Measurements from ENCODE around the gene TLE1. TPM values are rescaled to one million over a fixed set of nuclear protein-coding genes. Genes with fewer than 3 reads are reported as not detected.
"Not testable (repeated sequence)": the region's sequence is repeated elsewhere in the genome, so short reads cannot be mapped to it uniquely, and the experiment has no call there.

Gene TLE1
- total RNA-seq, 1 experiment from 2014 or later: 28.5 TPM

DNA sequence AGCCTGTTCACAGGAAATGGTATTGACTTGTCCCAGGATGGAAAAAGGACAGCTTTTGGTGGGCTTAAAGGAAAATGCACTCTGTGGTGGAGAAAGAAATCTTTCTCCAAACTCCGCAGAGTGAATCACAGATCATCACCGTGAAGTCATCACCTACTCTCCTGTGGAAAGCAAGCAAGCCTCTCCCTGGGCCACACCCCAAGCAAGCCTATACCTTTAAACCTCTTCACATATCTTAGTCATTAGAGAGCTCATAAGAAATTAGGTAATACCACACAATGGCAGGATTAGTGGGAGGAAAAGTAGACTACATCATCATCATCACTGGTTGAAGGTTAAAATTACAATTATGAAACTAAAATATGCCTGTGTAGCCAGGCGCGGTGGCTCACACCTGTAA, 23.2 kb downstream of the TLE1 start:
- DNase-seq (ENCODE audit: low read depth, low spot score): no peak
- in situ Hi-C loops (cut with HindIII; ENCODE audit: low pct_unique_long_range_greater_than_20kb, low sequenced_read_pairs): no loop called here

- peak; percentile 34 for DNase-seq (ENCODE audit: low read depth, low spot score)
- in situ Hi-C loops (cut with HindIII; ENCODE audit: low pct_unique_long_range_greater_than_20kb, low sequenced_read_pairs): no loop called here
Measured at GRCh38 chr9:81665322-81665871, 23.9 kb downstream of the TLE1 start.

DNA sequence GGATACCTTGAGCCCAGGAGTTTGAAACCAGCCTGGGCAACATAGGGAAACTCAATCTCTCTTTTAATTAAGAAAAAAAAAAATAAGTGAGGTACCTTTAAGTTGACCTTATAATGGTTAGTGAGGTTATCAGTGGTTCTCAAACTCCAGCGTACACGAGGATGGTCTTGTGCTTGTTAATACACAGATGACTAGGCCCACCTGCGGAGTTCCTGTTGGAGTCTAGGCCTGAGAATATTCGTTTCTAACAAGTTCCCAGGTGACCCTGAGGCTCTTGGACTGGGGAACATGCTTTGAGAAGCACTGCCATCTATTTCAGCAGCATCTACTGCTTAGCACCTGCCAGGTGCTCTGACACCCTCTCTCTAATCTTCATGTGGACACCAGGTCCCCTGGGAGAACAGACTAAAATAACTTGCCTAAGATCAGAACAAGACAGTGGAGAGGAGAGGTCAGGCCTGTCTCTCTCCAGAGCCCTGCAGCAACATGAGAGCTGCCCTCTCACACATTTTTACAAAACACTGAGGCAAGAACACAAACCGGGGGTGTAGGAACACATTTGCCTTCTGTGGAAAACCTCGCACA, 24.6 kb downstream of the TLE1 start:
- in situ Hi-C loops (cut with HindIII; ENCODE audit: low pct_unique_long_range_greater_than_20kb, low sequenced_read_pairs): no loop called here
- DNase-seq (ENCODE audit: low read depth, low spot score): no peak

GRCh38 chr9:81661339-81661738, 28.0 kb downstream of the TLE1 start:
- in situ Hi-C loops (cut with HindIII; ENCODE audit: low pct_unique_long_range_greater_than_20kb, low sequenced_read_pairs): no loop called here
- DNase-seq (ENCODE audit: low read depth, low spot score): no peak

GRCh38 chr9:81656871-81657337, 32.4 kb downstream of the TLE1 start:
- no peak for DNase-seq (ENCODE audit: low read depth, low spot score)
- in situ Hi-C loops (cut with HindIII; ENCODE audit: low pct_unique_long_range_greater_than_20kb, low sequenced_read_pairs): no loop called here

GRCh38 chr9:81656004-81656403, 33.3 kb downstream of the TLE1 start:
- in situ Hi-C loops (cut with HindIII; ENCODE audit: low pct_unique_long_range_greater_than_20kb, low sequenced_read_pairs): no loop called here
- DNase-seq (ENCODE audit: low read depth, low spot score): no peak

DNA sequence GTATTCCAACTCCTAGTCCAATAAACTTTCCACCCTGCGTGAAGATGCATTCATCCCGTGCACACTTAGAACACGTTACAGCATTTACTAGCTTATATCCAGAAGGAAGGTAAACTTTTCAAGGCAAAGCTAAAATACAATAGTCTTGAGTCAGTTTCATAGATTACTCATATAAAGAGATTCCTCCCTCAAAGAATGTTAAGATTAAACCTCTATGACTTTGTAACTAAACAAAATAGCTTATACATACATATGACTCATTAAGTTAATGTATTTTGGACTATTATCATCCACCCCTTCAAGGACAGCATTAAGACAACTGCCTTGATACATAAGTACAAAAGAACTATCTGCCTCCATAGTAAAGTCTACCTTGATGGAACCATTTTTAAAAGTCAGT, 36.1 kb downstream of the TLE1 start:
- DNase-seq (ENCODE audit: low read depth, low spot score): no peak
- in situ Hi-C loops (cut with HindIII; ENCODE audit: low pct_unique_long_range_greater_than_20kb, low sequenced_read_pairs): no loop called here

DNA sequence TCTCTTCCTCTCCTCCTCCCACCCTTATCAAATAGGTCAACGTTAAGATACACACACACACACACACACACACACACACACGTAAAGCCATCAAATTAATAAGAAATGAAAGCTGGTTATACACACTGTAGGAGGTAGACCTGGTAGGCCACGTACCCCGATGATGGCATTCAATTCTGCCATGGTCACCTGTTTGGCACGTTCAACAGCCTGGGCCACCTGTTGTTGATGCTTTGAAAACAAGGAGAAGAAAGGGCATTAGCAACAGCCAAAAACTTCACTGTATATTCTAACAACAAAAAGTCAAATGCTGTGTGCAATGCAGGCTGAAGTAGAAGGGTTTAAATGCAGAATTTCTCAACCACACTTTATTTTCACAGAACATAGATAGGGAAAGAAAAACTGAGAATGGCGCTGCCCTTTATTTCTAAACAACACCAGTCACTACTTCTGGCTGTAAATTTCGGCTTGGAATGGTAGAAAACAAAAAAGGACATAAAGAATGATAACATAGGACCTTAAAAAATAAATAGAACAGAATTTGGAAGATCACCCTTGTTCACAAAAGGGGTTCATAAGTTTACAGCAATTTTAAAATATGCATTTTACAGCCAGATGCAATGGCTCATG, 37.2 kb downstream of the TLE1 start:
- DNase-seq (ENCODE audit: low read depth, low spot score): no peak
- in situ Hi-C loops (cut with HindIII; ENCODE audit: low pct_unique_long_range_greater_than_20kb, low sequenced_read_pairs): no loop called here

DNA sequence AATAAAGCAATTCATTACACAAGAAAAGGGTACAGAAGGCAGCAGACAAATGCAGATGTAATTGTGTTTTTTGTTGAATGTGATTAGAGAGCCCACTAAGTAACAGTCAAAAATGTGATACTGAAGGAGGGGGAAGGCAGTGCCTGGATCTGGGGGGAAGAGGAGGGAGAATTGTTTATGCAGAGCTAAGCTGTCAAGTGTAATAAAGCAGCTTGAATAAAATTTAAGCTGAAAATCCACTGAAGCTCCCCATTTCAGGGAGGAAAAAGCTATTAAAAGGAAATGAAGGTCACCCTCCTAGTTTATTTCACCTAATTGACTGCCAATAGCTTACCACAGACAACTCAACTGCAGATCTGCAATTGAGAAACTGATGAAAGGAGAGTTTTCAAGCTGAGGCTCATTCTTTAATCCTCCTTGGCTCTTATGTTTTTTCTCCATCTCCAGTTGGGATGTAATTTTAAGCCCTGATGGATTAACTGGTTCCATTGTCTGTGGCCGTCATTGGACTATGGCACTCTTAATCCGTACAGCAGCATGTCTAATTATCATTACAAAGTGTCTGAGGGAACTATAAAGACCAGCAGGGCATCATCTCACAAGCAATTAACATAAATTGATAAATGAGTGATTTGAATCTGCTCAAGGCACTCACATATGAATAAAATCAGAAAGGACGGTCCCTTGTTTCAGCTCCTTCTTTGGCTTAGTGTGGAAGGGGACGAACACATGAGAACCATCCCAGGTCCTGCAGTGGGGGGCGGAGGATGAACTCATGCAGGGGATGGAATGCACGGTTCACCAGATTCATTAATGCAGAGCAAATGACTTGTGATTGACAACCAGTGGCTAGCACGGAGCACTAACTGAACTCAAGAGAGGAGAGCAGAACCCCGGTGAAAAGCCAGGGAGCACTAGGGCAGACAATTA, 38.5 kb downstream of the TLE1 start:
- in situ Hi-C loops (cut with HindIII; ENCODE audit: low pct_unique_long_range_greater_than_20kb, low sequenced_read_pairs): no loop called here
- no peak for DNase-seq (ENCODE audit: low read depth, low spot score)

GRCh38 chr9:81649475-81650240, 39.7 kb downstream of the TLE1 start:
- in situ Hi-C loops (cut with HindIII; ENCODE audit: low pct_unique_long_range_greater_than_20kb, low sequenced_read_pairs): no loop called here
- no peak for DNase-seq (ENCODE audit: low read depth, low spot score)

- in situ Hi-C loops (cut with HindIII; ENCODE audit: low pct_unique_long_range_greater_than_20kb, low sequenced_read_pairs): no loop called here
- no peak for DNase-seq (ENCODE audit: low read depth, low spot score)
Measured at GRCh38 chr9:81648891-81649290, 40.5 kb downstream of the TLE1 start.

- in situ Hi-C loops (cut with HindIII; ENCODE audit: low pct_unique_long_range_greater_than_20kb, low sequenced_read_pairs): no loop called here
- DNase-seq (ENCODE audit: low read depth, low spot score): no peak
Measured at GRCh38 chr9:81646337-81646736, 43.0 kb downstream of the TLE1 start.

- DNase-seq (ENCODE audit: low read depth, low spot score); in situ Hi-C loops (cut with HindIII; ENCODE audit: low pct_unique_long_range_greater_than_20kb, low sequenced_read_pairs): not testable (repeated sequence)
Measured at GRCh38 chr9:81644513-81644912, 44.8 kb downstream of the TLE1 start.

DNA sequence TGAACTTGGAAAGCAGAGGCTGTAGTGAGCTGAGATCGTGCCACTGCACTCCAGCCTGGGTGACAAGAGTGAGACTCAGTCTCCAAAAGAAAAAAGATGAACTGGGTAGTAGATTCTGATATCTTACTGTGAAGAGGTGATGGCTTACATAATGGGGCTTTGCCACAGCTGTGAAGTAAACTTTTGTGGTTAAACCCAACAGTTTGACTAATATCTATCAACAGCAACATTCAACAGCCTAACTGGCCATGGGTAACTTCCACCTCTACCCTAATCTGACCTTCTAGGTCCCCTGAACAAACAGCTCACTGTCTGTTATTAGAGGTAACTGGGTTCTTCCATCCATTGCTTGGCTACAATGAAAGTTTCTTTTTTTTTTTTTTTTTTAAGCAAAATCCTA, 52.1 kb downstream of the TLE1 start:
- in situ Hi-C loops (cut with HindIII; ENCODE audit: low pct_unique_long_range_greater_than_20kb, low sequenced_read_pairs): no loop called here
- no peak for DNase-seq (ENCODE audit: low read depth, low spot score)

GRCh38 chr9:81636255-81636599, 53.1 kb downstream of the TLE1 start:
- DNase-seq (ENCODE audit: low read depth, low spot score): no peak
- in situ Hi-C loops (cut with HindIII; ENCODE audit: low pct_unique_long_range_greater_than_20kb, low sequenced_read_pairs): no loop called here

GRCh38 chr9:81635521-81636254, 53.7 kb downstream of the TLE1 start:
- DNase-seq (ENCODE audit: low read depth, low spot score): no peak
- in situ Hi-C loops (cut with HindIII; ENCODE audit: low pct_unique_long_range_greater_than_20kb, low sequenced_read_pairs): no loop called here

- in situ Hi-C loops (cut with HindIII; ENCODE audit: low pct_unique_long_range_greater_than_20kb, low sequenced_read_pairs): no loop called here
- no peak for DNase-seq (ENCODE audit: low read depth, low spot score)
Measured at GRCh38 chr9:81634915-81635516, 54.3 kb downstream of the TLE1 start.
